Neural crest cell (in vitro differentiated cells): ENCODE data around the gene CUZD1. TPM values are rescaled to one million over a fixed set of nuclear protein-coding genes. Genes with fewer than 3 reads are reported as not detected.

ENCODE experiments used
- DNase-seq: peaks from one replicate; pipeline ENCODE4 v3.0.0; 2021; ENCODE audit warnings: low read depth, mixed read lengths, low spot score
- H3K27ac Mint-ChIP-seq: one replicate; pipeline ENCODE4 v1.8.0; 2021; ENCODE audit warnings: mild to moderate bottlenecking, mixed read lengths; ENCODE audit not compliant: unreplicated experiment
- H3K27me3 Mint-ChIP-seq: 2 replicates; pipeline ENCODE4 v1.8.0; 2021; ENCODE audit warnings: low read depth, mild to moderate bottlenecking, mixed read lengths
- H3K36me3 Mint-ChIP-seq: 2 replicates; pipeline ENCODE4 v1.8.0; 2021; ENCODE audit warnings: low read depth, mild to moderate bottlenecking, mixed read lengths
- H3K4me1 Mint-ChIP-seq: 2 replicates; pipeline ENCODE4 v1.8.0; 2021; ENCODE audit warnings: mixed read lengths
- H3K4me3 Mint-ChIP-seq: one replicate; pipeline ENCODE4 v1.8.0; 2021; ENCODE audit warnings: mild to moderate bottlenecking, mixed read lengths
- H3K9me3 Mint-ChIP-seq: 2 replicates; pipeline ENCODE4 v1.8.0; 2021; ENCODE audit warnings: mixed read lengths
- total RNA-seq: library from RNA; stranded (reverse); gene quantifications from 2 replicates; pipeline ENCODE4 v1.2.1, GENCODE V29; 2021
- TF ChIP-seq, protein P1 (sequence below): fragments of 200-600 bp; sonication (generic); conservative IDR thresholded peaks from 2 replicates; pipeline ENCODE4 v1.5.0; 2021; ENCODE audit warnings: antibody characterized with exemption, mild to moderate bottlenecking

The CUZD1 gene
- total RNA-seq, 1 donor from 2014 or later = not detected

GRCh38 chr10:122796796-122797195 lies 48.9 kb downstream of the CUZD1 start:
- Mint-ChIP-seq H3K27ac (no peak overlapping the region), H3K4me3 (no peak overlapping the region), H3K27me3 (peaks cover 64% of the 10 kb centered on the region), H3K36me3 (no peaks in the 10 kb centered on the region), H3K9me3 (no peaks in the 10 kb centered on the region), H3K4me1 (no peaks in the 10 kb centered on the region)
- no peak for DNase-seq
- TF ChIP-seq, protein P1, sequence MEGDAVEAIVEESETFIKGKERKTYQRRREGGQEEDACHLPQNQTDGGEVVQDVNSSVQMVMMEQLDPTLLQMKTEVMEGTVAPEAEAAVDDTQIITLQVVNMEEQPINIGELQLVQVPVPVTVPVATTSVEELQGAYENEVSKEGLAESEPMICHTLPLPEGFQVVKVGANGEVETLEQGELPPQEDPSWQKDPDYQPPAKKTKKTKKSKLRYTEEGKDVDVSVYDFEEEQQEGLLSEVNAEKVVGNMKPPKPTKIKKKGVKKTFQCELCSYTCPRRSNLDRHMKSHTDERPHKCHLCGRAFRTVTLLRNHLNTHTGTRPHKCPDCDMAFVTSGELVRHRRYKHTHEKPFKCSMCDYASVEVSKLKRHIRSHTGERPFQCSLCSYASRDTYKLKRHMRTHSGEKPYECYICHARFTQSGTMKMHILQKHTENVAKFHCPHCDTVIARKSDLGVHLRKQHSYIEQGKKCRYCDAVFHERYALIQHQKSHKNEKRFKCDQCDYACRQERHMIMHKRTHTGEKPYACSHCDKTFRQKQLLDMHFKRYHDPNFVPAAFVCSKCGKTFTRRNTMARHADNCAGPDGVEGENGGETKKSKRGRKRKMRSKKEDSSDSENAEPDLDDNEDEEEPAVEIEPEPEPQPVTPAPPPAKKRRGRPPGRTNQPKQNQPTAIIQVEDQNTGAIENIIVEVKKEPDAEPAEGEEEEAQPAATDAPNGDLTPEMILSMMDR = no peak

GRCh38 chr10:122795924-122796323 lies 49.7 kb downstream of the CUZD1 start:
- no peak overlapping the region for H3K4me3 Mint-ChIP-seq
- no peak overlapping the region for H3K27ac Mint-ChIP-seq
- no peaks in the 10 kb centered on the region for H3K4me1 Mint-ChIP-seq
- H3K36me3 Mint-ChIP-seq = no peaks in the 10 kb centered on the region
- TF ChIP-seq, protein P1 = no peak
- DNase-seq = no peak
- no peaks in the 10 kb centered on the region for H3K9me3 Mint-ChIP-seq
- peaks cover 63% of the 10 kb centered on the region for H3K27me3 Mint-ChIP-seq

DNA sequence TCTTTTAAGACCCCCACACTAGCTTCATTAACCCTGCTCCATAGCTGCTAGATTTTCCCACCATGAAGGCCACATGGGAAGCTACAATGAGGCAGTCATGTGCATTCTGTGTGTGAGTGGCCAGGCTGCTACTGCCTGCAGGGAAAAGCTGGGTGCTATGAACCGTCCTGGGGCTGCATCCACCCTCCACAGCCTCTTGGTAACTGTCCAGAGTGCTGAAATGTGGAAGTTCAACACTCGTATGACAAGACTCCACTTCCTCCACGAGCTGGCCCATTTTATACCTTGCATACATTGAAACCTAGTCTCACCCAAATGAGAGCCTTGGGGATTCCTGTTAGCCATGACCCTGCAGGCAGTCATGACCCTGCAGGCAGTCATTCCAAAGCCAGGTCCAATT lies 59.4 kb downstream of the CUZD1 start:
- H3K27ac Mint-ChIP-seq = no peak overlapping the region
- H3K36me3 Mint-ChIP-seq = no peaks in the 10 kb centered on the region
- H3K9me3 Mint-ChIP-seq = no peaks in the 10 kb centered on the region
- TF ChIP-seq, protein P1 = no peak
- H3K4me3 Mint-ChIP-seq = no peak overlapping the region
- DNase-seq = peak; percentile 43
- peaks cover 55% of the 10 kb centered on the region for H3K27me3 Mint-ChIP-seq
- no peaks in the 10 kb centered on the region for H3K4me1 Mint-ChIP-seq

GRCh38 chr10:122782911-122783310 lies 62.7 kb downstream of the CUZD1 start:
- H3K27ac Mint-ChIP-seq = no peak overlapping the region
- H3K36me3 Mint-ChIP-seq = no peaks in the 10 kb centered on the region
- no peak for DNase-seq
- no peak overlapping the region for H3K4me3 Mint-ChIP-seq
- no peaks in the 10 kb centered on the region for H3K4me1 Mint-ChIP-seq
- TF ChIP-seq, protein P1 = no peak
- H3K27me3 Mint-ChIP-seq = peaks cover 70% of the 10 kb centered on the region
- H3K9me3 Mint-ChIP-seq = no peaks in the 10 kb centered on the region

Other genes starting within 250 kb of the CUZD1 start
- not detected in 2 replicates for gene C10orf120, start 146.0 kb downstream of the CUZD1 start, total RNA-seq
- gene FAM24B, start 33.7 kb upstream of the CUZD1 start, total RNA-seq = not detected in 2 replicates
- gene FAM24A, start 64.8 kb upstream of the CUZD1 start, total RNA-seq = not detected in 2 replicates
- gene C10orf88, start 108.4 kb upstream of the CUZD1 start, total RNA-seq = 11.8 and 13.5 TPM in 2 replicates
- gene PSTK, start 134.5 kb upstream of the CUZD1 start, total RNA-seq = 5.8 and 6.8 TPM in 2 replicates
- 12.1 and 14.1 TPM in 2 replicates for gene IKZF5, start 162.9 kb upstream of the CUZD1 start, total RNA-seq
- 16.8 and 17.2 TPM in 2 replicates for gene ACADSB, start 163.1 kb upstream of the CUZD1 start, total RNA-seq